Measurements from ENCODE around the gene BCAR3. TPM values are rescaled to one million over a fixed set of nuclear protein-coding genes. Genes with fewer than 3 reads are reported as not detected.

Gene BCAR3
- total and polyA plus RNA-seq, 2 experiments from 2014 or later = 22.6 to 23.7 TPM

GRCh38 chr1:93715529-93716126 is 34.0 kb upstream of the BCAR3 start:
- TF ChIP-seq EZH2phosphoT487 (IDR thresholded peaks at IDR 0.05; ENCODE audit: low read depth, severe bottlenecking, unreplicated experiment) (no peak), CTCF (IDR thresholded peaks at IDR 0.05; ENCODE audit: poor library complexity) (no peak), EZH2 (IDR thresholded peaks at IDR 0.05; ENCODE audit: borderline replicate concordance) (no peak)
- Histone ChIP-seq H3K4me3 (no peak overlapping the region), H3K9me2 (replicated peaks; ENCODE audit: insufficient read depth) (no peaks in the 10 kb centered on the region), H4K20me1 (ENCODE audit: insufficient read depth, poor library complexity, severe bottlenecking) (no peaks in the 10 kb centered on the region), H3K4me2 (peak overlapping the region; percentile 27), H3K4me1 (ENCODE audit: insufficient read depth) (peaks cover 29% of the 10 kb centered on the region), H3K27ac (peak overlapping the region; percentile 8), H3K36me3 (replicated peaks; ENCODE audit: insufficient read depth, low read depth) (no peaks in the 10 kb centered on the region), H3K9me3 (ENCODE audit: low read depth) (no peaks in the 10 kb centered on the region), H3K27me3 (no peaks in the 10 kb centered on the region), H3K79me2 (no peaks in the 10 kb centered on the region), H2AFZ (no peak overlapping the region)
- no peak for DNase-seq (ENCODE audit: low spot score)
- WGBS (ENCODE audit: low lambda C conversion rate, missing lambda C conversion rate) = 27% methylated on average over 10 of the region's 10 CpGs

- Histone ChIP-seq H3K4me2 (no peak overlapping the region), H3K9me3 (ENCODE audit: low read depth) (no peaks in the 10 kb centered on the region), H3K27me3 (no peaks in the 10 kb centered on the region), H3K4me3 (no peak overlapping the region), H3K79me2 (no peaks in the 10 kb centered on the region), H3K9me2 (replicated peaks; ENCODE audit: insufficient read depth) (no peaks in the 10 kb centered on the region), H4K20me1 (ENCODE audit: insufficient read depth, poor library complexity, severe bottlenecking) (no peaks in the 10 kb centered on the region), H3K36me3 (replicated peaks; ENCODE audit: insufficient read depth, low read depth) (no peaks in the 10 kb centered on the region), H2AFZ (no peak overlapping the region), H3K4me1 (ENCODE audit: insufficient read depth) (peaks cover 40% of the 10 kb centered on the region), H3K27ac (peak overlapping the region; percentile 17)
- no peak for TF ChIP-seq EZH2phosphoT487 (IDR thresholded peaks at IDR 0.05; ENCODE audit: low read depth, severe bottlenecking, unreplicated experiment)
- no peak for TF ChIP-seq EZH2 (IDR thresholded peaks at IDR 0.05; ENCODE audit: borderline replicate concordance)
- TF ChIP-seq CTCF (IDR thresholded peaks at IDR 0.05; ENCODE audit: poor library complexity) = no peak
- DNase-seq (ENCODE audit: low spot score) = no peak
- WGBS (ENCODE audit: low lambda C conversion rate, missing lambda C conversion rate) = 81% methylated on average over 1 of the region's 1 CpG
Measured at GRCh38 chr1:93714356-93714755, 32.7 kb upstream of the BCAR3 start.

- Histone ChIP-seq H3K27ac (no peak overlapping the region), H3K36me3 (replicated peaks; ENCODE audit: insufficient read depth, low read depth) (no peaks in the 10 kb centered on the region), H4K20me1 (ENCODE audit: insufficient read depth, poor library complexity, severe bottlenecking) (no peaks in the 10 kb centered on the region), H3K79me2 (no peaks in the 10 kb centered on the region), H3K9me3 (ENCODE audit: low read depth) (no peaks in the 10 kb centered on the region), H3K4me1 (ENCODE audit: insufficient read depth) (peaks cover 50% of the 10 kb centered on the region), H3K9me2 (replicated peaks; ENCODE audit: insufficient read depth) (no peaks in the 10 kb centered on the region), H3K4me3 (no peak overlapping the region), H3K27me3 (no peaks in the 10 kb centered on the region), H2AFZ (no peak overlapping the region), H3K4me2 (no peak overlapping the region)
- no peak for DNase-seq (ENCODE audit: low spot score)
- TF ChIP-seq EZH2phosphoT487 (IDR thresholded peaks at IDR 0.05; ENCODE audit: low read depth, severe bottlenecking, unreplicated experiment) = no peak
- TF ChIP-seq CTCF (IDR thresholded peaks at IDR 0.05; ENCODE audit: poor library complexity) = no peak
- no peak for TF ChIP-seq EZH2 (IDR thresholded peaks at IDR 0.05; ENCODE audit: borderline replicate concordance)
Measured at GRCh38 chr1:93713341-93713740, 31.7 kb upstream of the BCAR3 start.
